ENCODE results near the gene C3AR1. TPM values are rescaled to one million over a fixed set of nuclear protein-coding genes. Genes with fewer than 3 reads are reported as not detected.

C3AR1 gene
- total and polyA plus RNA-seq, 2 of the 13 experiments (the other 11 are each of a cell fraction or from before 2014, with no cell fraction given), result not detected

- H3K36me3 ChIP-seq (replicated peaks in 1 of 2; ENCODE audit: control insufficient read depth in 1 of 2, insufficient read depth in 2 of 2, low read length in 2 of 2), result peaks cover 13 to 24% of the 10 kb centered on the region in 2 experiments; a peak in 4 of 5 replicates
- in situ Hi-C loops (cut with HindIII; ENCODE audit: extremely low pct_ligation_motif_present, low pct_unique_long_range_greater_than_20kb), result no loop called here
- H3K9me3 ChIP-seq (ENCODE audit: low read length), result no peaks in the 10 kb centered on the region
- BruUV-seq (replicated peaks), result no TSS peak
- H3K79me2 ChIP-seq (ENCODE audit: insufficient read depth, low read length), result no peaks in the 10 kb centered on the region
- intact Hi-C loops (cut with micrococcal nuclease; ENCODE audit: unreplicated experiment), result no loop called here
- no peak overlapping the region for H3K9ac ChIP-seq (ENCODE audit: insufficient read depth, low read depth, low read length)
- peaks cover 32% of the 10 kb centered on the region for H3K4me1 ChIP-seq (ENCODE audit: insufficient read depth, low read length)
- H3K4me2 ChIP-seq (ENCODE audit: low read depth, low read length), result no peak overlapping the region
- WGBS (ENCODE audit: low lambda C conversion rate), result 92% methylated on average over 1 of the region's 1 CpG
- FAIRE-seq (no peak), DNase-seq (ENCODE audit: low spot score) (no peak), ATAC-seq (no peak)
- H4K20me1 ChIP-seq (ENCODE audit: insufficient read depth, low read length), result no peaks in the 10 kb centered on the region
- no peaks in the 10 kb centered on the region for H3K27me3 ChIP-seq (ENCODE audit: control insufficient read depth in 1 of 2, insufficient read depth in 2 of 2, low read length in 2 of 2)
- no peak overlapping the region for H3K27ac ChIP-seq (ENCODE audit: extremely low read length, insufficient read depth, low read length)
- no peak overlapping the region for H2AFZ ChIP-seq (ENCODE audit: low read length)
- POLR2A ChIA-PET, result no interaction called here
- H3K4me3 ChIP-seq (replicated peaks in 1 of 3; ENCODE audit: insufficient read depth in 1 of 3, low read depth in 2 of 3, low read length in 3 of 3), result no peak overlapping the region
- CTCF ChIA-PET (ENCODE audit: low intra/inter-chr PET ratio, low total read pairs), result no interaction called here
- no peak for TF ChIP-seq FOXA3 (CRISPR knock-in tag; IDR thresholded peaks at IDR 0.05)
- TF ChIP-seq TP53 (CRISPR knock-in tag; conservative IDR thresholded peaks at IDR 0.05), result no peak
- no peak for TF ChIP-seq ZNF644 (CRISPR knock-in tag; IDR thresholded peaks at IDR 0.05; ENCODE audit: low read depth)
- no peak for TF ChIP-seq TEAD3 (CRISPR knock-in tag; optimal IDR thresholded peaks at IDR 0.05; ENCODE audit: borderline replicate concordance)
- no peak for TF ChIP-seq ZBTB25 (CRISPR knock-in tag; IDR thresholded peaks at IDR 0.05)
- TF ChIP-seq PRDM15 (CRISPR knock-in tag; IDR thresholded peaks at IDR 0.05), result no peak
- TF ChIP-seq CTCF (CRISPR knock-in tag; IDR thresholded peaks at IDR 0.05), result no peak
- no peak for TF ChIP-seq FUBP1 (CRISPR knock-in tag; IDR thresholded peaks at IDR 0.05; ENCODE audit: borderline replicate concordance)
- no peak for TF ChIP-seq GPN1 (CRISPR knock-in tag; IDR thresholded peaks at IDR 0.05; ENCODE audit: borderline replicate concordance)
- no peak for TF ChIP-seq KDM3A (CRISPR knock-in tag; IDR thresholded peaks at IDR 0.05; ENCODE audit: low read depth)
- TF ChIP-seq ZKSCAN5 (CRISPR knock-in tag; IDR thresholded peaks at IDR 0.05), result no peak
- no peak for TF ChIP-seq ELK4 (CRISPR knock-in tag; IDR thresholded peaks at IDR 0.05; ENCODE audit: borderline replicate concordance)
- TF ChIP-seq NFRKB (IDR thresholded peaks at IDR 0.05), result no peak
- no peak for TF ChIP-seq HMG20B (CRISPR knock-in tag; conservative IDR thresholded peaks at IDR 0.05)
- no peak for TF ChIP-seq ZNF660 (CRISPR knock-in tag; IDR thresholded peaks at IDR 0.05; ENCODE audit: borderline replicate concordance, low read depth)
- TF ChIP-seq MIER3 (CRISPR knock-in tag; IDR thresholded peaks at IDR 0.05; ENCODE audit: borderline replicate concordance), result no peak
Observed at GRCh38 chr12:8040791-8041190, 25.4 kb downstream of the C3AR1 start.

All from HepG2 (cell line).